Skeletal muscle cell (primary cell): Measurements from ENCODE around the gene SULT1C2.
"Not testable (repeated sequence)": the region's sequence is repeated elsewhere in the genome, so short reads cannot be mapped to it uniquely, and the experiment has no call there.

Experiments
- DNase-seq: peaks from one replicate; pipeline ENCODE4 v3.0.0-alpha.2; 2010; ENCODE audit warnings: low read depth
- H3K4me3 ChIP-seq: 2 replicates; pipeline ENCODE4 v1.5.1; 2011; ENCODE audit warnings: low read depth, mild to moderate bottlenecking, control low read depth, low read length, moderate library complexity

SULT1C2 gene

GRCh38 chr2:108345951-108346350, 57.3 kb downstream of the SULT1C2 start:
- no peak overlapping the region for H3K4me3 ChIP-seq
- DNase-seq, result no peak

DNA sequence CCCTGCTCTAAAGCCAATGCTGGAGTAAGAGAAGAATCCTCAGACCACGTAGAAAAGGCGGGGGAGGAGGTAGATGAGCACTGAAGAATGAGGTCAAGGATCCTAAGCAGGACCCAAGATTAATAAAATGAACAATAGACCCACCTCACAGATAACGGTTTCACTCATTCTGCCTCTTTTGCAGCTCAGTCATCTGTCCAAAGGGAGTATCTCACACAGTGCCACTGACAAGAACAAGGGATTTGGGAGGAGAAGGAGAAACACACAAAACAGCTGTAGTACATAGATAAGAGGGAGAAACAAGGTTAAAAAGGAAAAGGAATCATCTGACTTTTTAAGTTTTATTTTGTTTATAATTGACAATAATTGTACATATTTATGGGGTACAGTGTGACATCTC, 58.1 kb downstream of the SULT1C2 start:
- H3K4me3 ChIP-seq, result no peak overlapping the region
- no peak for DNase-seq

DNA sequence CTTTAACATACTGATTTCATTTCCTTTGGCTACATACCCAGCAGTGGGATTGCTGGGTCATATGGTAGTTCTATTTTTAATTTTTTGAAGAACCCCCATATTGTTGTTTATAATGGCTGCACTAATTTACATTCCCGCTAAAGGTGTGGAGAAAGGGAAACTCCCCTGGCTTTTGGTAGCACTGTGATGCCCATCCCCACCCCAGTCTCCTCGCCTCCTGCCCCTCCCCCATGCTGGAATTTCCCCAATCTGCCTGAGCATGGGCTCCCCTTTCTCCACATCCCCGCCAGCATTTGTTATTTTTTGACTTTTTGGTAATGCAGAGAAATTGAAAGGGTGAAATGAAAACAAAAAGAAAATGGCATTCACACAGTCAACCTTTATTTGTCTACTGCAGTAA, 59.1 kb downstream of the SULT1C2 start:
- H3K4me3 ChIP-seq, result no peak overlapping the region
- no peak for DNase-seq

DNA sequence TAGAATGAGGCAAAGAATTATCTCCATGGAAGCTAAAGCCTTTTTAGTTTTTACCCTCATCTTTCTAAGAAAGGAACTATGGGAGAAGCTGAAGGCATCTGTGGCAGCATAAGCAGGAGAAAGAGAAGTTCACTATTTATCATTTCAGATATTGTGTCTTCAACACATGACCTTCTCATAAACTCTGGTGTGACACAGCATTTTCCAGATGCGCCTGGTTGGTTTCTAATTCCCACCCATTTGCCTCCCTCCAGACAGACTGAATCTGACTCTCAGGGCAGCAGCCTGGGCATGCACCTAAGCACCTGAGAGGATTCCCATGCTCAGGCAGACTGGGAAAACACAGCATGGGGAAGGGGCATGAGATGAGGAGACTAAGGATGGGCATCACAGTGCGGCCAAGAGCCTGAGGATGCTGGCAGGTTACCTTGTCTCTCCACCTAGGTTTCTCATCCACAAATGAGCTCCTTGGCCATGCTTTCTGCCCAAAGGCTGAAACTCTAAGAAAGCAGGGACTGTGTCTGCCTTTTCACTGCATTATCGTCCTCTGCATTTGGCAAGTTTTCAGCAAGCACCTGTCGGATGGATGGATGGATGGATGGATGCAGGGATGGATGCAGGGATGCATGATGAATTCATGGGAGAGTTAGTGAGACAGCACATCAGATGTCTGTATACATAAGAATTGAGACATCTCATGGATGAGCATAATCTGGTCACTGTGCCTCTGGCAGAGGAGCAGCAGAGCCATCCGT, 60.3 kb downstream of the SULT1C2 start:
- H3K4me3 ChIP-seq, result no peak overlapping the region
- DNase-seq, result no peak

DNA sequence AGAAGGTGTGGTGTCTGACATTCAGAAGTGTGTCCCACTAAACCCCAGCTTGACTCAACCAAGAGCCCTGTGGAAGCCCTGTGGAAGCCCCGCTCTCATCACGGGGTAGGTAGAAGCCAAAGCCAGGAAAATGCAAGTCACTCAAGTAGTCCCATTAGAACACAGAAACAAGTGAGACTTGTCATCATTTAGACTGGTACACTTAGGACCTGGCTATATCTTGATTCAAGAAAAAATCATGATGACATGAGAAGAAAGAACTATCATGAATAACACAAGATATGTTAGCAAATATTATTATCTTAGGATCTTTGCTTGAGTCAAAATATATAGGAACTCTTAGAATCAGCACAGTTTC, 60.9 kb downstream of the SULT1C2 start:
- no peak overlapping the region for H3K4me3 ChIP-seq
- no peak for DNase-seq

GRCh38 chr2:108351889-108352288, 63.2 kb downstream of the SULT1C2 start:
- H3K4me3 ChIP-seq, result no peak overlapping the region
- no peak for DNase-seq

DNA sequence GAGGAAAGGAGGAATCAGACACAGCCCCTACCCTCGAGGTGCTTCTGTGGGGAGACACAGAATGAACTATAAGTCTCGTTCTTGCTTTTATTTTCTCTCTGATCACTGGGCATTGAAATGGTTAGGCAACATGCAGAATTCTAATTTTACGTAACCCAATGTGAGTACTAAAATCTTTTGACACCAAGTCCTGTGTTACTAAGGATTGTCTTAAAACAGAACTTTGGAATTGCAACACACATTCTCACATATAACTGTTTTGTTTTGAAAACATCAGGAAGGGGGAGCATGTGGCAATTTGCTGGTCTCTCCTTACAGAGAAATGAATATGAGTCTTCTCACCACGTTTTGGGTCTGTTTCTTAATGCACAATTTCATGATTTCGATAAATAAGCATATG, 65.4 kb downstream of the SULT1C2 start:
- no peak for DNase-seq
- H3K4me3 ChIP-seq, result no peak overlapping the region

DNA sequence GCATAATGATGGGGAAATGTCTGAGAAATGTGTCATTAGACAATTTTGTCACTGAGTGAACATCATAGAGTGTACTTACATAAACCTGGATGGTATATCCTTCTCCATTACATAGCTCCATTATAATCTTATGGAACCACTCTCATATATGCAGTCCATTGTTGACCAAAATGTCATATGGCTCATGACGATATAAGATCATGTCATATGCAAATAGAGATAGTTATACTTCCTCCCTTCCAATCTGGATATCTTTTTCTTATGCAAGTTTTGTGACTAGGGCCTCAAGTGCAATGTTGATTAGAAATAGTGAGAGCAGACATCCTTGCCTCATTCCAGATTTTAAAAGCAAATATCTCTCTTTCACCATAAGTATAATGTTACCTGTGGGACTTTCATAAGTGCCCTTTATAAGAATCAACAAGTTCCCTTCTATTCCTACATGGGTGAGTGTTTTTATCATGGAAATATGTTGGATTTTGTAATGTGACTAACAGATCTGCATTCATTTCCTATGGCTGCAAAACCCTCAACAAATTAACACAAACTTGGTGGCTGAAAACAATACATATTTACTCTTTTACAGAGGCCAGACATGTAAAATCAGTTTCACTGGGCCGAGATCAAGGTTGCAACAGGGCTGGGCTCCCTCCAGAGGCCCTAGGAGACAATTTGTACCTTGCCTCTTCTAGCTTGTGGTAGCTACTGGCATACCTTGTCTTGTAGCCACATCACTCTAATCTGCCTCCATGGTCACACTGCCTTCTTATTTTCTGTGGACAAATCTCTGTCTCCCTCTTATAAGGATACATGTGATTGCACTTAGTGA, 67.4 kb downstream of the SULT1C2 start:
- no peak overlapping the region for H3K4me3 ChIP-seq
- DNase-seq, result no peak

DNA sequence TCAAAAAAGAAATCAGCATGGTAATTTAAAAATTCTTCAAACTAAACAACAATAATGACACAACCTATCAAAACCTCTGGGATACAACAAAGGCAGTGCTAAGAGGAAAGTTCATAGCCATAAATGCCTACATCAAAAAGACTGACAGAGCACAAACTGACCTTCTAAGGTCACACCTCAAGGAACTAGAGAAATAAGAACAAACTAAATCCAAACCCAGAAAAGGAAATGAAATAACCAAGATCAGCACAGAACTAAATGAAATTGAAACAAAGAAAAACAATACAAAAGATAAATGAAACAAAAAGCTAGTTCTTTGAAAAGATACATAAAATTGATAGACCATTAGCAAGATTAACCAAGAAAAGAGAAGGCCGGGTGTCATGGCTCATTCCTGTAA, 70.6 kb downstream of the SULT1C2 start:
- DNase-seq, H3K4me3 ChIP-seq: not testable (repeated sequence)
